Sigmoid colon (tissue), 7 donors: ENCODE measurements around the gene KIF6. TPM values are rescaled to one million over a fixed set of nuclear protein-coding genes. Genes with fewer than 3 reads are reported as not detected.

ENCODE experiments used
- DNase-seq: peaks from one replicate; pipeline ENCODE4 v3.0.0-alpha.2; 2019
- H3K27ac ChIP-seq, 4 donors: fragments of 200-600 bp; sonication (generic); one replicate each; pipeline ENCODE4 v1.5.1; 2016 to 2019; ENCODE audit warnings: mild to moderate bottlenecking in 1 of 4
- H3K27me3 ChIP-seq, 3 donors: fragments of 200-600 bp; sonication (generic); one replicate each; pipeline ENCODE4 v1.5.1; 2019; ENCODE audit warnings: mild to moderate bottlenecking in 1 of 3
- H3K36me3 ChIP-seq, 4 donors: fragments of 200-600 bp; sonication (generic); one replicate each; pipeline ENCODE4 v1.5.1; 2016 to 2019
- H3K4me1 ChIP-seq, 4 donors: fragments of 200-600 bp; sonication (generic); one replicate each; pipeline ENCODE4 v1.5.1; 2017 to 2019
- H3K4me3 ChIP-seq, 4 donors: fragments of 200-600 bp; sonication (generic); one replicate each; pipeline ENCODE4 v1.5.1; 2017 to 2019; ENCODE audit warnings: mild to moderate bottlenecking in 2 of 4, moderate library complexity in 1 of 4
- H3K9me3 ChIP-seq, 4 donors: fragments of 200-600 bp in 3 of 4; sonication (generic) in 3 of 4; one replicate each; pipeline versions ENCODE4 v1.5.1 to v1.6.1; 2013 to 2019
- CTCF ChIP-seq, 4 experiments: fragments of 450-650 bp in 3 of 4; fragments of 200-600 bp in 1 of 4; IDR thresholded peaks; one replicate each; pipeline ENCODE4 v1.5.1; 2016 to 2019; ENCODE audit warnings: antibody characterized with exemption in 4 of 4, mild to moderate bottlenecking in 3 of 4, moderate library complexity in 2 of 4
- EP300 ChIP-seq, 4 donors: sonication (generic); formaldehyde crosslinking; IDR thresholded peaks; one replicate each; pipeline ENCODE4 v1.6.1; 2017; ENCODE audit warnings: antibody characterized with exemption in 4 of 4
- POLR2A ChIP-seq, 2 donors: fragments of 450-650 bp; IDR thresholded peaks; one replicate each; pipeline ENCODE4 v1.6.1; 2016; ENCODE audit warnings: antibody characterized with exemption in 2 of 2, mild to moderate bottlenecking in 2 of 2, moderate library complexity in 2 of 2
- POLR2AphosphoS5 ChIP-seq, 4 donors: sonication (generic); formaldehyde crosslinking; IDR thresholded peaks; one replicate each; pipeline ENCODE4 v1.6.1; 2017; ENCODE audit warnings: antibody characterized with exemption in 4 of 4
- WGBS, 2 donors: extraction: QIAGEN DNeasy Blood & Tissue Kit; methylation state at CpG; one replicate each; pipeline ENCODE4 v1.1.7; 2013; 5-methylcytosine and 5-hydroxymethylcytosine counted together
- intact Hi-C: fragments of 100-400 bp; cut with DNase I; formaldehyde crosslinking; loops from one replicate; pipeline ENCODE4 v1.15.1; 2023
- polyA plus RNA-seq, 3 donors: library from polyadenylated mRNA; stranded (reverse); fragments of 200-250 nt; gene quantifications; one replicate each; pipeline ENCODE4 v1.2.3, GENCODE V29; 2013
- total RNA-seq, 4 donors: library from RNA; depleted of rRNA; stranded (reverse); fragments of >200 nt; gene quantifications; one replicate each; pipeline ENCODE4 v1.1.0, GENCODE V29; 2016
- donor health status: healthy with polysubstance abuse.
- donor health status: Bipolar disorder and iron deficiency.
- donor health status: healthy.

KIF6 gene
- total and polyA plus RNA-seq, 7 donors = under 0.01 to 0.99 (median 0.36) TPM; not detected in 2

GRCh38 chr6:39465539-39465938 is 259.7 kb downstream of the KIF6 start:
- H3K27me3 ChIP-seq = no peaks in the 10 kb centered on the region
- TF ChIP-seq CTCF (IDR thresholded peaks at IDR 0.05) (no peak), EP300 (IDR thresholded peaks at IDR 0.05) (no peak), POLR2AphosphoS5 (IDR thresholded peaks at IDR 0.05) (no peak), POLR2A (IDR thresholded peaks at IDR 0.05) (no peak)
- no peaks in the 10 kb centered on the region for H3K4me1 ChIP-seq
- intact Hi-C loops = no loop called here
- WGBS, 2 donors = 7 to 55% methylated on average over 1 of the region's 1 CpG
- H3K27ac ChIP-seq = no peak overlapping the region
- H3K36me3 ChIP-seq = no peaks in the 10 kb centered on the region
- no peak overlapping the region for H3K4me3 ChIP-seq
- no peaks in the 10 kb centered on the region for H3K9me3 ChIP-seq
- no peak for DNase-seq

- WGBS, 2 donors = 92 to 95% methylated on average over 5 of the region's 5 CpGs
- intact Hi-C loops = no loop called here
- TF ChIP-seq POLR2A (IDR thresholded peaks at IDR 0.05) (no peak), EP300 (IDR thresholded peaks at IDR 0.05) (no peak)
Measured at GRCh38 chr6:39464067-39464466, 261.1 kb downstream of the KIF6 start.

GRCh38 chr6:39453956-39454524 is 271.2 kb downstream of the KIF6 start:
- H3K27me3 ChIP-seq = no peaks in the 10 kb centered on the region
- H3K4me3 ChIP-seq = no peak overlapping the region
- TF ChIP-seq CTCF (IDR thresholded peaks at IDR 0.05) = no peak
- TF ChIP-seq POLR2AphosphoS5 (IDR thresholded peaks at IDR 0.05) = no peak
- TF ChIP-seq POLR2A (IDR thresholded peaks at IDR 0.05) = no peak
- TF ChIP-seq EP300 (IDR thresholded peaks at IDR 0.05) = no peak
- H3K9me3 ChIP-seq = no peaks in the 10 kb centered on the region
- H3K36me3 ChIP-seq = no peaks in the 10 kb centered on the region
- no peak overlapping the region for H3K27ac ChIP-seq
- no peak for DNase-seq
- 73 to 94% methylated on average over 2 of the region's 2 CpGs for WGBS, 2 donors
- intact Hi-C loops = no loop called here
- H3K4me1 ChIP-seq = no peaks in the 10 kb centered on the region

More at GRCh38 chr6:39464067-39464466, 261.1 kb downstream of the KIF6 start:
- Histone ChIP-seq H3K36me3 (no peaks in the 10 kb centered on the region), H3K27ac (no peak overlapping the region), H3K27me3 (no peaks in the 10 kb centered on the region), H3K9me3 (no peaks in the 10 kb centered on the region), H3K4me1 (no peaks in the 10 kb centered on the region), H3K4me3 (no peak overlapping the region)
- DNase-seq = no peak

GRCh38 chr6:39453241-39453640 is 272.0 kb downstream of the KIF6 start:
- 78 to 88% methylated on average over 5 of the region's 5 CpGs for WGBS, 2 donors
- H3K4me1 ChIP-seq = no peaks in the 10 kb centered on the region
- H3K4me3 ChIP-seq = no peak overlapping the region
- TF ChIP-seq EP300 (IDR thresholded peaks at IDR 0.05) = no peak
- TF ChIP-seq POLR2AphosphoS5 (IDR thresholded peaks at IDR 0.05) = no peak
- TF ChIP-seq POLR2A (IDR thresholded peaks at IDR 0.05) = no peak
- no peak for TF ChIP-seq CTCF (IDR thresholded peaks at IDR 0.05)
- H3K9me3 ChIP-seq = no peaks in the 10 kb centered on the region
- DNase-seq = no peak
- intact Hi-C loops = no loop called here
- H3K27ac ChIP-seq = no peak overlapping the region
- H3K36me3 ChIP-seq = no peaks in the 10 kb centered on the region
- no peaks in the 10 kb centered on the region for H3K27me3 ChIP-seq

- intact Hi-C loops = no loop called here
- Histone ChIP-seq H3K4me1 (no peaks in the 10 kb centered on the region), H3K9me3 (no peaks in the 10 kb centered on the region), H3K4me3 (no peak overlapping the region), H3K27me3 (no peaks in the 10 kb centered on the region), H3K27ac (no peak overlapping the region), H3K36me3 (no peaks in the 10 kb centered on the region)
- 89 to 92% methylated on average over 5 of the region's 5 CpGs for WGBS, 2 donors
- TF ChIP-seq CTCF (IDR thresholded peaks at IDR 0.05) = no peak
- no peak for TF ChIP-seq POLR2A (IDR thresholded peaks at IDR 0.05)
- TF ChIP-seq EP300 (IDR thresholded peaks at IDR 0.05) = no peak
- no peak for TF ChIP-seq POLR2AphosphoS5 (IDR thresholded peaks at IDR 0.05)
- DNase-seq = no peak
Measured at GRCh38 chr6:39452306-39453145, 272.7 kb downstream of the KIF6 start.
